Stimulated activated CD8-positive, alpha-beta memory T cell treated with anti-CD3 and anti-CD28 coated beads, Interleukin-15, amount 100 ng/mL, for 4 hours (primary cell): ENCODE measurements around the gene KIF22.
A peak's percentile ranks its signal among the peaks of the same experiment; 100 is the strongest.
"Not testable (repeated sequence)": the region's sequence is repeated elsewhere in the genome, so short reads cannot be mapped to it uniquely, and the experiment has no call there.

Experiments used
- DNase-seq, 2 donors: peaks; one replicate each; pipeline ENCODE4 v3.0.0-alpha.2; 2020; ENCODE audit warnings: low read depth in 2 of 2

The KIF22 gene

DNA sequence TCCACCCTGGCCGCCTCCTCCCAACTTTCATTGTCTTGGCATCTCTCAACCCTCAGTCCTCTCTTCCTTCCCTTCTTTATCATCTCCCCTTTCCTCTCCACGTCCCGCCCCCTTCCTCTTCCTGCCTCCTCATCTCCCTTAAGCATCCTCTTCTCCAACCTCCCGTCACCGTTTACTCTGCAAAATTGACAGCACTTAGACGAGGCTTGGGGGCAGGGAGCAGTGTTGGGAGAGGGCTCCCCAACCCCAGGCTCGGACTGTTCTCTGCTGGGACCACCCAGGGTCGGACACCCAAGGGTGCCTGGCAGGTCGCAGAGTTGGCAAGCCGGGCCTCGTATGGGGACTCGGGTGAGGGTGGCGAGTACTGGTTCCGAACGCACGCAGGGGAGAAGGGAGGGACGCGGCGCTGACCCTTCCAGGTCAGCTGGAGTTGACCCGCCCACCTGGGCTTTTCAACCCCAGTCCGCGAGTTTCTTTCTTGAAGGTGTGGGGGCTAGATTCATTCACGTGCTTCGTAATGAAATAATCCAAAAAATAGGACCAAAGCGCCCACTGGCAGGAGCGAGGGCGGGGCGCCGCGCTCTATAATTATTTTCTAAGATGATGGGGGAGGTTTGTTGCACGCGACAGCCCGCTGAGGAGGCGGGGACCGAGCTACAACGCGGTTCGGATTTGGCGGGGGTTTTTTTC, 24.6 kb downstream of the KIF22 start:
- DNase-seq, result no peak

DNA sequence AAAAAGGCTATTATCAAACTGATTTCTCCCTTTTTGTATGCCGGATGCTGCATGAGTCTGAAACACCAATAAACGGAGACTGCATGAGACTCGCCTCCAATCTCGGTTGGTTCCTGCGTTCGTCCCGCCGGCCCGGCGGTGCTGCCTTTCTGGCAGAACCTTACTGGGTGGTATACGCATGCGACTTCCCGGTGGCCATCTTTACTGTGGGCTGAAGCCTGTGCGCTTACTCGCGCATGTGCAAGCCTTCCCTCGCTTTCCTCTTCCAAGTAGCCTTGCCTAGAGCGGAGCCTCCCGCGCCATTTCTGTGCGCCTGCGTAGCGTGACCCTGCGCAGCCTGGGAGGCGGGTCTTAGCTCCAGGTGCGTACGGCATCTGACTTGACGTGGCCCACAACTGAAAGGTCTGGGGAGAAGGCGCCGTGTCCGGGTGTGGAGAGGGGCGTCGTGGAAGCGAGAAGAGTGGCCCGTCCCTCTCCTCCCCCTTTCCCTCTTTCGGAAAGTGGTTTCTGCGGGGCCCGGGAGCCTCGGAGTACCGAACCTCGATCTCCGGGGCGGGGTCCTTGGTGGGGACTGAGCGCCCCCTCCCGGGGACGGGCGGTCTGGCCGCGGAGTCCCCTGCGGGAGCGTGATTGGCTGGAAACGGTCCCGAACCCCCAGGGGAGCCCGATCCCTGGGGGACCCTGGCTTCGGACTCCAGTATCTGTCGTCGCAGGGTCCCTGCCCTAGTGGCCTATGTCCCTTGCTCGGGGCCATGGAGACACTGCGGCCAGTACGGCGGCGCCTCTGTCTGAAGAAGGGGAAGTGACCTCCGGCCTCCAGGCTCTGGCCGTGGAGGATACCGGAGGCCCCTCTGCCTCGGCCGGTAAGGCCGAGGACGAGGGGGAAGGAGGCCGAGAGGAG, 25.5 kb downstream of the KIF22 start, which contains the start of gene PAGR1:
Gene PAGR1, plus strand, starts transcription at position 360 of the 901 bp plus-strand sequence. Its CDS starts 374 bp downstream, at position 734.
- peak; percentile 96 to 97 for DNase-seq

DNA sequence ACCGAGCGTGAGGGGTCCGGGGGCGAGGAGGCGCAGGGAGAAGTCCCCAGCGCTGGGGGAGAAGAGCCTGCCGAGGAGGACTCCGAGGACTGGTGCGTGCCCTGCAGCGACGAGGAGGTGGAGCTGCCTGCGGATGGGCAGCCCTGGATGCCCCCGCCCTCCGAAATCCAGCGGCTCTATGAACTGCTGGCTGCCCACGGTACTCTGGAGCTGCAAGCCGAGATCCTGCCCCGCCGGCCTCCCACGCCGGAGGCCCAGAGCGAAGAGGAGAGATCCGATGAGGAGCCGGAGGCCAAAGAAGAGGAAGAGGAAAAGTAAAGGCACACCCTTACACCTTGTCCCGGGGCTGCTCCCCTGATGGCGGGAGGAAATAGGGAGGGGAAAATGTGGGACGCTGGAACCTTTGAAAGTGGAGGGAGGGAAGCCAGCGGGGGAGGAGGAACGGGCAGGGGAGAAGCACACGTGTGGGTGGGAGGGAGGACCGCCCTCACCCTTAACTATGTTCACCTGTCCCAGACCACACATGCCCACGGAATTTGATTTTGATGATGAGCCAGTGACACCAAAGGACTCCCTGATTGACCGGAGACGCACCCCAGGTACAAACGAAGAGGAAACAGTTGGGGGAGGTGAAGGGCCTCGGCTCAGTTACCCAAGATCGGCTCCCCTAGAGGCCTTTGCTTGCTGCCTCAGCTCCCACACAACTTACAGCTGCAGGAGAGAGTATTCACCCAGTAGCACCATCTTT, 26.3 kb downstream of the KIF22 start:
- no peak for DNase-seq

DNA sequence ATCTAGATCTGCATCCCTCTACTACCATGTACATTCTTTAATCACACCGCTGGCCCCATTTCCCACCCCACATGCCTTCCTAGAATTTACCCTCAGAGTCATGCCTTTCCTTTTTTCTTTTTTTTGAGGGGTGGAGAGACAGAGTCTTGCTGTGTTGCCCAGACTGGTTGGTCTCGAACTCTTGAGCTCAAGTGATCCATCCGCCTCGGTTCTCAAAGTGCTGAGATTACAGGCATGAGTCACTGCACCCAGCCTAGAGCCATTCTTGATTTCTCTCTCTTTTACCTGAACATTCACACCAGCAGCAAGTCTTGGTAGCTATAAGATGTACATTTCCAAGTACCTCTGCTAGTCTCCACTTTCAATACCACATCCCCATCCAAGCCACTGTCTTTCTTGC, 27.5 kb downstream of the KIF22 start:
- DNase-seq, result no peak

DNA sequence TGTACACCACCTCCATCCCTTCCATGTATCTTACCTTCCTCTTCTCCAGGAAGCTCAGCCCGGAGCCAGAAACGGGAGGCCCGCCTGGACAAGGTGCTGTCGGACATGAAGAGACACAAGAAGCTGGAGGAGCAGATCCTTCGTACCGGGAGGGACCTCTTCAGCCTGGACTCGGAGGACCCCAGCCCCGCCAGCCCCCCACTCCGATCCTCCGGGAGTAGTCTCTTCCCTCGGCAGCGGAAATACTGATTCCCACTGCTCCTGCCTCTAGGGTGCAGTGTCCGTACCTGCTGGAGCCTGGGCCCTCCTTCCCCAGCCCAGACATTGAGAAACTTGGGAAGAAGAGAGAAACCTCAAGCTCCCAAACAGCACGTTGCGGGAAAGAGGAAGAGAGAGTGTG, 29.0 kb downstream of the KIF22 start:
- no peak for DNase-seq

DNA sequence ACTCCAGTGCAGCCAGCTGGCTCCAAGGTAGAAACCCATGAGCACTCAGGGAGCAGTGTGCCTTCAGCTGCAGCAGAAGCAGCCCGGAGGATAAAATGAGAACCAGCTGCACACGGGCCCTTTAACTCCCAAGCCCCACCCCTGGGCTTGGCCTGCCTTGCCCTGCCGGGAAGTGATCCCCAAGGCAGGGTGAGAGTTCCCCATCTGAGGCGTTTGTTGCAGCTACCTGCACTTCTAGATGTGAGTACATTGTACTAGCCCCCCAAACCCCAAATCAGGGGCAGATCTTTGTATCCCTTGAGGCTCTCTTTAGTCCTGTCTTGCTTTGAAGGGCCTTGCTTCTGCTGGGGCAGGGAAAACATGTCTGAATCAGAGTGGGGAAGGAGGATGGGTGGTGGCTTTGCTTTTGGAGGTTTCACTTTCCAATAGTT, 29.7 kb downstream of the KIF22 start, which contains the start of gene MVP:
Gene MVP, plus strand, starts transcription at position 192 of the 431 bp plus-strand sequence. CDS start 10,088 bp downstream, outside the sequence.
- no peak for DNase-seq

DNA sequence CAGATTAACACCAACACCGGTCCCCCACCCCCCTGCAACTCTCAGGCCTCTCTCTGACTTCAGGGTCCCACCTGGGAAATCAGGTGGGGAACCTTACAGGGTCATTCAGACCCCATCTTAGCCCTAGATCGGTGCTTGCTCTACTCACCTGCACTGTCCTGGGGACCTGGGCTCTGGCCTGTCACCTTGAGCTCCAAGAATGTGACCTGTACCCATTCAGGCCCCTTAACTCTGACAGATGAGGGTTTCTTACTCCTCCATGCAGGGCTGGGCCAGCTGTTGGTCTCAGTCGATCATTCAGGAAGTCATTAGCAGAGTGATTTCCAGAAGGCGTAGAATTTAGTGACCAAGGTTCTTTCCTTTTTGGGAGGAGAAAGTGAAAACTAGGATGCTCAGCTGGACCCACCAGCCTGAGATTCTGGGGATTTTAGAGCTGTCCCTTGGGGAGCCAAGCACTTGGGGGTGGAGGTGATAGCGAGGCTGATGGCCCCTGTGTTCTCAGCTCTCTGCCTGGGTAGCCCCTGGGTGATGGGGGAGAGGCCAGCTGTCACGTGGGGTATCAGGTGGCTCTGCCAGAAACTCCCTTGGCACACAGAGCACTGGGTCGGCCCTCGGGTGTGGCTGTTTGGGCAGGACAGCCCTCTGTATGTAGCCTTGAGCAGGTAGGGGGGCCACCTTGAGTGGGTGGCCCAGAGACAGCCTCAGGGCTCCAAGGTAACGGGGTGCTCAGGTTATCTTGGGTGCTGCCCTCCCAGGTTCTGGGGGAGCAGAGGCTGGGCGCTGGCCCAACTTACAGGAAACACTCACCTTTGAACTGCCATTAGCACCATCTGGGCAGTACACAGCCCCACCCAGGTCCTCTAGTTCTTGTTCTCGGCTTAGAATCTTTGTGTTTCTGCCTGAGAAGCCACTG, 30.4 kb downstream of the KIF22 start:
- no peak for DNase-seq

DNA sequence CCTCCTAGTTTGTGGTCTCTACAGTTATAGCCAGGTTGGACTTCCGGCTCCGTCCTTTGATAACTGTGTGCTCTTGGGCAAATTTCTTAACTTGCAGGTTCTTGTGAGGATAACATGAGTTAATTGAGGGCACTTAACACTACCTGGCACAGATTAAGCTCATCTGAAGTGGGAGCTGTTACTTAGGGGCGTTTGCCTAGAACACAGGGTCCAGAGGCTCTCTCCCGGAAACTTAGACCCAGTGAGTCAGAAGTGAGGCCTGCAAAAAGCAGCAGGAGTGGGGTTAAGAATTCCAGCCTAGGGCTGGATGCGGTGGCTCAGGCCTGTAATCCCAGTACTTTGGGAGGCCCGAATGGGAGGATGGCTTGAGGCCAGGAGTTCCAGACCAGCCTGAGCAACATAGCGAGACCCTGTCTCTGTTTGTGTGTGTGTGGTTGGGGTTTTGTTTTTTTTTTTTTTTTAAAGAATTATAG, 31.1 kb downstream of the KIF22 start:
- DNase-seq, result no peak

DNA sequence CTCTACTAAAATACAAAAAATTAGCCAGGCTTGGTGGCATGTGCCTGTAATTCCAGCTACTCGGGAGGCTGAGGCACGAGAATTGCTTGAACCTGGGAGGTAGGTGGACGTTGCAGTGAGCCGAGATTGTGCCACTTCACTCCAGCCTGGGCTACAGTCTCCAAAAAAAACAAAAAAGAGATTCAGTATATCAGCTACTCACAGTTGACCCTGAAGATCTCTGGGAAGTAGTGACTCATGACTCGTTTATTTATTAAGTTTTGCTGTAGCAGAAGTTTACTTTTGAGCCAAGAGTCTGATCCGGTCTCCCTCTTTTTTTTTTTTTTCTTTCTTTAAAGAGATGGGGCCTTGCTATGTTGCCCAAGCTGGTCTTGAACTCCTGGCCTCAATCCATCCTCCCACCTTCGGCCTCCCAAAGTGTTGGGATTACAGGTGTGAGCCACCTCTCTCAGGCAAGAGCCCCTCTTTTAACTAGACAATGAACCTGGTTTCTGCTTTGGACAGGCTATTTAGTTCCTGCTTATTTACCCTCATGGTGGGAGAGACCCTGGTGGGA, 34.1 kb downstream of the KIF22 start:
- no peak for DNase-seq

DNA sequence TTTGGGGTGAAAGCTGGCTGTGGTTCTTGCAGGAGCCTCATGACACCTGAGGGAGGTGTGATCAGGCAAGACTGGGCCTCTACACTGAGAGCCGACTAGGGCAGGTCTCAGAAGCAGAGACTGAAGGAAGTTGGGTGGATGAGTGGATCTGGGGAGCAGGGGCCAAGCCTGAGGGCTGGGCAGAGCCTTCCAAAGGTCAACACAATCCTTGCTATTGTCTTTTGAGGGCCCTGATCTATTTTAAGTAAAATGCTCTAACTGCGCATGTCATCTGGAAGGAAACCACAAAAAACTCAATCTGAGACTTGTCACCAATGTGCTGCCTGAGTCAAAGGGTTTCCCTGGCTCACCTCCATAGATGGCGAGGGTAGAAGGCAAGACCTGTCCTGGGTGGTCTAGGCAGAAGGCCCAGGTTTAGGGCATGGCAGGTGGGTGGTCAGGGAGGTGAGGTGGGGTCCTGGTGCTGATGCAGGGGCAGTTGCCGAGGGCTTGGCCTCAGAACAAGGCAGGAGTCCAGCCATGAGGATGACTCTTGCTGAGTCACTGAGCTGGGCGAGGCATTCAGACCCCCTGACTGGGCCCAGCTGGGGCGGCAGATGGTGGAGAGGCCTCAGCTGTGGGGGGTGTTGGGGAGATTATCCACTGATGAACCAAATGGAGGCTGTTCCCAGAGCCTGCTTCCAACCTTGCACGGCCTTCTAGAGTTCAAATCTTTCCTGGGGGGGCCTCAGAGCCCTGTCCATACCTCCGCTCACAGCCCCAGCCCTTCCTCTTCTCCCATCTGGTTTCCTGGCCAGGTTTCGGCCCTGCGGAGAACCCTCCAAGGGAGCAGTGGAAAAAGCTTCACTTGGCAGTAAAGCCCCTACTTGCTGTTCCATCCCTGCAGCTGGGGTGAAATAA, 34.8 kb downstream of the KIF22 start:
- no peak for DNase-seq

DNA sequence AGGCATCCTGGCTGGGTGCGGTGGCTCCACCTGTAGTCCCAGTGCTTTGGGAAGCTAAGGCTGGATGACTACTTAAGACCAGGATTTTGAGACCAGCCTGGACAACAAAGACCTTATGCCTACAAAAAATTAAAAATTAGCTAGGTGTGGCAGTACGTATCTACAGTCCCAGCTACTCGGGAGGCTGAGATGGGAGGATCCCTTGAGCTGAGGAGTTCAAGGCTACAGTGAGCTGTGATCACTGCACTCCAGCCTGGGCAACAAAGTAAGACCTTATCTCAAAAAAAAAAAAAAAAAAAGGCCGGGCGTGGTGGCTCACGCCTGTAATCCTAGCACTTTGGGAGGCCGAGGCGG, 35.8 kb downstream of the KIF22 start:
- no peak for DNase-seq

DNA sequence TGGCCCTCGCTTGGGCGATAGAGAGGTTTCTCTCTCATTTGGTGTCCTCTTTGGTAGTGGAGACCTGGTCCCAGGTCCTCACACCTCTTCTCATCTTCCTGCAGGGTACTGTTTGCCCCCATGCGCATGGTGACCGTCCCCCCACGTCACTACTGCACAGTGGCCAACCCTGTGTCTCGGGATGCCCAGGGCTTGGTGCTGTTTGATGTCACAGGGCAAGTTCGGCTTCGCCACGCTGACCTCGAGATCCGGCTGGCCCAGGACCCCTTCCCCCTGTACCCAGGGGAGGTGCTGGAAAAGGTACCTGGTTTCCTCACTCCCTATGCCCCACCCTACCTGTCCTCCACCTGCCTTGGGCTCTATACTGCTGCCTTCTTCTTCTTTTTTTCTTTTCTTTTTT, 40.2 kb downstream of the KIF22 start:
- DNase-seq, result no peak

DNA sequence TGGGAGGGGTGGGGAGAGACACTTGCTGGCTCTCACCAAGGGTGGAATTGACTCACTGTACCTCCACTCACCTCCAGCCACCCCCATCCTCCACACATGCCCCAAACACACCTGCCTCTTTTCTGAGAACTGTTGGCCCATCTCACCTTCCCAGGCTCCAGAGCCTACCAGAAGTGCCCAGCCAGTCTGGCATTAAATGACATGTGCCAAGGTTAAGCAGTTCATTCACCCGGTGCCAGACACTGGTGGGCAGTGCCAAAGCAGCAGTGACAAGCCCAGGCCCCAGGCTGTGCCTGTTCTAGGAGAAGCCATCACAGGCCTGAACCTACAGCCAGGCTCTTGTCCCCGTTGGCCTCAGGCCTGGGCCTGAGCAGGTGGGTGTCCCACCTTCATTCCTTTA, 40.9 kb downstream of the KIF22 start:
- no peak for DNase-seq

DNA sequence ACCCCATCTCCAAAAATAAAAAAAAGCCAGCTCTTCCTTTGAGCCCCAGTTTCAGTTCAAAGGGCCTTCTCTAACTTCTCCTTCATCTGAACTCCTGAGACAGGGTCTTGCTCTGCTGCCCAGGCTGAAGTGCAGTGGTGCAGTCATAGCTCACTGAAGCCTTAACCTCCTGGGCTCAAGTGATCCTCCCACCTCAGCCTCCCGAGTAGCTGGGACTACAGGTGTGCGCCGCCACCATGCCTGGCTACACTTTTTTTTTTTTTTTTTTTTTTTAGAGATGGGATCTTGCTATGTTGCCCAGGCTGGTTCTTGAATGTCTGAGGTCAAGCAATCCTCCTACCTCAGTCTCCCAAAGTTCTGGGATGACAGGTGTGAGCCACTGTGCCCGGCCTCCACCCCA, 42.7 kb downstream of the KIF22 start:
- DNase-seq, result not testable (repeated sequence)

DNA sequence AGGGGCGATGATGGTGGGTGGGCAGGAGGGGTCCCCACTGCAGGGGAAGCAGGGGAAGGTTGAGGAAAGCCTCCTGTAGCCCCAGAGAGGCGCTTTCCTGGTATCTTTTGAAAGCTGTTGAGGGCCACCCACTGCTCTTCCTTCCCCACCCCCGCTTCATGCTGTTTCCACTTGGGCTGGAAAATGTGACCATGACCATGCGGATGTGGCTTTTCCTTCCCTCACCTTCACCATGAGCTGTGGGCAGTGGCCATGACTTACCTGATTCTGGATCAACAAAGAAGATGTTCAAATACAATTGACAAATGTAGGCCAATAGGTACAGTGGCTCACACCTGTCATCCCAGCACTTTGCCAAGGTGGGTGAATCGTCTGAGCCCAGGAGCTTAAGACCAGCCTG, 43.5 kb downstream of the KIF22 start:
- no peak for DNase-seq

DNA sequence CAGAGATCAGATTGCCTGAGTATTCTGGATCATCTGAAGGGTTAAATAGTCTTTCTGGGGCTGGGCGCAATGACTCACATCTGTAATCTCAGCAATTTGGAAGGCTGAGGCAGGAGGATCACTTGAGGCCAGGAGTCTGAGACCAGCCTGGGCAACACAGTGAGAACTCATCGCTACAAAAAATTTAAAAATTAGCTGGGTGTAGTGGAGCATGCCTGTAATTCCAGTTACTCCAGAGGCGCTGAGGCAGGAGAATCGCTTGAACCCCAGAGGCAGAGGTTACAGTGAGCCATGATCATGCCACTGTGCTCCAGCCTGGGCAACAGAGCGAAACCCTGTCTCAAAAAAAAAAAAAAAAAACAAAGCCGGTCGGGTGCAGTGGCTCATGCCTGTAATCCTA, 45.4 kb downstream of the KIF22 start:
- DNase-seq, result no peak

DNA sequence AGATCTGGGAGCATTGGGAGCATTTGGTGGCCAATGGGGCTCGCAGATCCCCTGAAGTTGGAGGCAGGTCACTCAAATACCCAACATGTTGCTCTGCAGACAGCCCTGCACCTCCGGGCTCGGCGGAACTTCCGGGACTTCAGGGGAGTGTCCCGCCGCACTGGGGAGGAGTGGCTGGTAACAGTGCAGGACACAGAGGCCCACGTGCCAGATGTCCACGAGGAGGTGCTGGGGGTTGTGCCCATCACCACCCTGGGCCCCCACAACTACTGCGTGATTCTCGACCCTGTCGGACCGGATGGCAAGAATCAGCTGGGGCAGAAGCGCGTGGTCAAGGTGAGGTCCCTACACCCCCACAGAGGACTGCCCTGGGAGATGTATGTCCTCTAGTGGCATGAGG, 46.1 kb downstream of the KIF22 start:
- DNase-seq, result no peak

DNA sequence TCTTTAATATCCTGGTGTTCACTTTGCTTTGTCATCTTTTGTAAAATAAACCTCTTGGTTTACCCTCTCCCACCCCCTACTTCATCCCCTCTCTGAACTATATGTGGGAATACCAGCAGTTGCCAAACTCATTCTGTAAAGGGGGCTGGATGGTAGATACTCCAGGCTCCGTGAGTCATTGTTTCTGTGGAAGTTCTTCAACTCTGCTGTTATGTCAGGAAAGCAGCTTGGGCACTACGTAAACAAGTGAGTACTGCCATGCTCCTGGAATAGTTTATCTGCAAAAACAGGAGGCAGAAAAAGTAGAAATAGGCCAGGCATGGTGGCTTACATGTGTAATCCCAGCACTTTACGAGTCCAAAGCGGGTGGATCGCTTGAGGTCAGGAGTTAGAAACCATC, 47.3 kb downstream of the KIF22 start:
- no peak for DNase-seq

DNA sequence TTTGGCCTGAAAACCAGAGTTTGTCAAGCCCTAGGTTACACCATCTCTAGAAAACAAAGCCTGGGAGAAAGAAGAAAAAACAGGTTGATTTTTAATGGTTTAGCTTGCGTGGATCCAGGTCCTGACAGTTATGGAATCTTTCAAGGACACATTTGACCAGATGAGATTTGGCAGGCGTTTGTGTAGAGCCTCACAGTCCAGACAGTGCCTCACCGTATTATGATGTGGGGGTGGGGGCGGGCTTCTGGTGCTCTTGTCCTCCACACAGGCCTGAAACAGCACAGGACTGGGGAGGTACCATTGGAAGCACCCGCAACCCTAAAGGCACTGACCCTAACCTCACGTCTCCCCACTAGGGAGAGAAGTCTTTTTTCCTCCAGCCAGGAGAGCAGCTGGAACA, 49.3 kb downstream of the KIF22 start:
- no peak for DNase-seq

DNA sequence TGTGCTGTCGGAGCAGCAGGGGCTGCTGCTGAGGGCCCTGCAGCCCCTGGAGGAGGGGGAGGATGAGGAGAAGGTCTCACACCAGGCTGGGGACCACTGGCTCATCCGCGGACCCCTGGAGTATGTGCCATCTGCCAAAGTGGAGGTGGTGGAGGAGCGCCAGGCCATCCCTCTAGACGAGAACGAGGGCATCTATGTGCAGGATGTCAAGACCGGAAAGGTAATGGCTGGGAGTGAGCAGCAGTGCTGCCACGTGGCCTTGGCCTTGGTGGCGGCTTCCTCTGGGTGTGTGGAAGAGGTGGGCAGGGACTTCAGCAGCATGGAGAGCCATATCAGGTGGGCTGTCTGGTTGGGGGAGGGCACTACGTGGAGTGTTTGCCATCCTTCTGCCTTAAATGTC, 49.7 kb downstream of the KIF22 start:
- DNase-seq, result no peak
